Liver (tissue), 9 donors: ENCODE measurements around the gene IL1RN. TPM values are rescaled to one million over a fixed set of nuclear protein-coding genes. Genes with fewer than 3 reads are reported as not detected.

Experiments used
- DNase-seq: peaks from one replicate; pipeline ENCODE4 v3.0.0-alpha.2; 2017; ENCODE audit warnings: low spot score
- H3K27ac ChIP-seq, 2 donors: one replicate each; pipeline ENCODE4 v1.7.0; 2013; ENCODE audit warnings: inconsistent platforms in 2 of 2, low read length in 2 of 2, control low read depth in 1 of 2, low read depth in 1 of 2, mild to moderate bottlenecking in 1 of 2
- H3K27me3 ChIP-seq, 4 donors: one replicate each; pipeline versions ENCODE4 v1.6.1 to v1.7.0; 2013; ENCODE audit warnings: low read length in 3 of 4, inconsistent platforms in 1 of 4, mild to moderate bottlenecking in 1 of 4, moderate library complexity in 1 of 4; ENCODE audit not compliant: control insufficient read depth in 4 of 4, insufficient read depth in 4 of 4
- H3K36me3 ChIP-seq, 4 donors: one replicate each; pipeline versions ENCODE4 v1.6.1 to v1.7.0; 2013; ENCODE audit warnings: low read length in 3 of 4, mild to moderate bottlenecking in 3 of 4, low read depth in 1 of 4, moderate library complexity in 1 of 4; ENCODE audit not compliant: control insufficient read depth in 4 of 4, insufficient read depth in 3 of 4
- H3K4me1 ChIP-seq, 4 donors: one replicate each; pipeline versions ENCODE4 v1.6.1 to v1.7.0; 2013; ENCODE audit warnings: low read length in 3 of 4, mild to moderate bottlenecking in 3 of 4, moderate library complexity in 1 of 4; ENCODE audit not compliant: control insufficient read depth in 4 of 4, insufficient read depth in 4 of 4
- H3K4me3 ChIP-seq, 3 donors: one replicate each; pipeline versions ENCODE4 v1.6.1 to v1.7.0; 2013; ENCODE audit warnings: low read length in 3 of 3, control low read depth in 1 of 3, low read depth in 1 of 3, mild to moderate bottlenecking in 1 of 3
- H3K9ac ChIP-seq, 2 donors: one replicate each; pipeline ENCODE4 v1.7.0; 2013; ENCODE audit warnings: low read length in 2 of 2, mild to moderate bottlenecking in 2 of 2, moderate library complexity in 2 of 2, control low read depth in 1 of 2, low read depth in 1 of 2
- H3K9me3 ChIP-seq, 4 donors: one replicate each; pipeline versions ENCODE4 v1.6.1 to v1.7.0; 2013; ENCODE audit warnings: low read length in 3 of 4; ENCODE audit not compliant: control insufficient read depth in 4 of 4
- ATF3 ChIP-seq: IDR thresholded peaks from 2 replicates; pipeline ENCODE4 v1.6.1; 2016; ENCODE audit warnings: antibody characterized with exemption
- EGR1 ChIP-seq, 2 donors: IDR thresholded peaks; 2 replicates each; pipeline ENCODE4 v1.6.1; 2016 to 2018; ENCODE audit warnings: antibody characterized with exemption in 2 of 2, low read depth in 2 of 2
- FOXA1 ChIP-seq: IDR thresholded peaks from 2 replicates; pipeline ENCODE4 v1.6.1; 2016; ENCODE audit warnings: antibody characterized with exemption
- FOXA2 ChIP-seq: IDR thresholded peaks from 2 replicates; pipeline ENCODE4 v1.6.1; 2016; ENCODE audit warnings: antibody characterized with exemption
- GABPA ChIP-seq, 2 donors: IDR thresholded peaks in 1 of 2; conservative IDR thresholded peaks in 1 of 2; 2 replicates each; pipeline ENCODE4 v1.6.1; 2016; ENCODE audit warnings: antibody characterized with exemption in 2 of 2, mild to moderate bottlenecking in 1 of 2, moderate library complexity in 1 of 2
- HNF4A ChIP-seq, 2 donors: conservative IDR thresholded peaks; 2 replicates each; pipeline ENCODE4 v1.6.1; 2016; ENCODE audit warnings: antibody characterized with exemption in 2 of 2, mild to moderate bottlenecking in 2 of 2
- HNF4G ChIP-seq: IDR thresholded peaks from 2 replicates; pipeline ENCODE4 v1.6.1; 2016; ENCODE audit warnings: antibody characterized with exemption
- JUND ChIP-seq, 2 donors: IDR thresholded peaks; 2 replicates each; pipeline ENCODE4 v1.6.1; 2016; ENCODE audit warnings: antibody characterized with exemption in 2 of 2
- NR2F2 ChIP-seq: IDR thresholded peaks from 2 replicates; pipeline ENCODE4 v1.6.1; 2016; ENCODE audit warnings: antibody characterized with exemption
- RAD21 ChIP-seq, 2 donors: IDR thresholded peaks; 2 replicates each; pipeline ENCODE4 v1.6.1; 2016; ENCODE audit warnings: antibody characterized with exemption in 2 of 2, mild to moderate bottlenecking in 2 of 2
- RXRA ChIP-seq, 2 donors: IDR thresholded peaks; 2 replicates each; pipeline ENCODE4 v1.6.1; 2017 to 2018; ENCODE audit warnings: antibody characterized with exemption in 2 of 2, mild to moderate bottlenecking in 1 of 2
- SP1 ChIP-seq: IDR thresholded peaks from 2 replicates; pipeline ENCODE4 v1.6.1; 2018; ENCODE audit warnings: antibody characterized with exemption, mild to moderate bottlenecking
- TAF1 ChIP-seq: conservative IDR thresholded peaks from 2 replicates; pipeline ENCODE4 v1.6.1; 2016; ENCODE audit warnings: antibody characterized with exemption, mild to moderate bottlenecking
- YY1 ChIP-seq: IDR thresholded peaks from 2 replicates; pipeline ENCODE4 v1.6.1; 2016; ENCODE audit warnings: antibody characterized with exemption, mild to moderate bottlenecking
- WGBS: extraction: QIAGEN DNeasy Blood & Tissue Kit; methylation state at CpG from one replicate; pipeline ENCODE4 v1.1.7; 2013; 5-methylcytosine and 5-hydroxymethylcytosine counted together
- polyA plus RNA-seq, 2 donors: library from polyadenylated mRNA; stranded (reverse) in 1 of 2; unstranded in 1 of 2; fragments of 200-250 nt in 1 of 2; fragments of >200 nt in 1 of 2; fragmentation: Nextera tagmentation in 1 of 2; extraction: Ambion mirVana in 1 of 2; gene quantifications; one replicate each; pipeline versions ENCODE4 v1.2.1 to v1.2.3, GENCODE V29; 2013 to 2015
- total RNA-seq, 2 donors: library from RNA; depleted of rRNA; stranded (reverse); fragments of >200 nt; gene quantifications; one replicate each; pipeline ENCODE4 v1.2.3, GENCODE V29; 2014
- TF ChIP-seq, protein P1 (sequence below): IDR thresholded peaks from 2 replicates; pipeline ENCODE4 v1.6.1; 2016; ENCODE audit warnings: antibody characterized with exemption
- TF ChIP-seq, protein P2 (sequence below): IDR thresholded peaks from 2 replicates; pipeline ENCODE4 v1.6.1; 2016; ENCODE audit warnings: antibody characterized with exemption
- TF ChIP-seq, protein P3 (sequence below): IDR thresholded peaks from 2 replicates; pipeline ENCODE4 v1.6.1; 2016; ENCODE audit warnings: antibody characterized with exemption, mild to moderate bottlenecking
- donor health status: healthy.
- donor health status: healthy.
- donor health status: healthy.
- donor health status: healthy.
- donor health status: healthy.

Gene IL1RN
- total and polyA plus RNA-seq, 4 donors = 3.9 to 121 (median 25.8) TPM

GRCh38 chr2:113158884-113159553 lies 31.6 kb downstream of the IL1RN start:
- TF ChIP-seq TAF1 = no peak
- TF ChIP-seq RAD21 (IDR thresholded peaks at IDR 0.05) = no peak
- peak; percentile 46 for TF ChIP-seq YY1
- TF ChIP-seq HNF4G = no peak
- peak in 1 of 2 donors; percentile 54 for TF ChIP-seq HNF4A (conservative IDR thresholded peaks at IDR 0.05)
- TF ChIP-seq NR2F2 = no peak
- peak in 1 of 2 donors; percentile 10 for TF ChIP-seq JUND (IDR thresholded peaks at IDR 0.05)
- TF ChIP-seq, protein P1, sequence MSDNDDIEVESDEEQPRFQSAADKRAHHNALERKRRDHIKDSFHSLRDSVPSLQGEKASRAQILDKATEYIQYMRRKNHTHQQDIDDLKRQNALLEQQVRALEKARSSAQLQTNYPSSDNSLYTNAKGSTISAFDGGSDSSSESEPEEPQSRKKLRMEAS = peak; percentile 19
- TF ChIP-seq EGR1 (IDR thresholded peaks at IDR 0.05; ENCODE audit: low read depth in 2 of 2) = peak in 1 of 2 donors; percentile 3
- TF ChIP-seq RXRA (IDR thresholded peaks at IDR 0.05) = peak in 1 of 2 donors; percentile 57
- peak; percentile 29 for TF ChIP-seq SP1
- TF ChIP-seq FOXA2 = peak; percentile 66
- no peak for TF ChIP-seq ATF3
- TF ChIP-seq, protein P2, sequence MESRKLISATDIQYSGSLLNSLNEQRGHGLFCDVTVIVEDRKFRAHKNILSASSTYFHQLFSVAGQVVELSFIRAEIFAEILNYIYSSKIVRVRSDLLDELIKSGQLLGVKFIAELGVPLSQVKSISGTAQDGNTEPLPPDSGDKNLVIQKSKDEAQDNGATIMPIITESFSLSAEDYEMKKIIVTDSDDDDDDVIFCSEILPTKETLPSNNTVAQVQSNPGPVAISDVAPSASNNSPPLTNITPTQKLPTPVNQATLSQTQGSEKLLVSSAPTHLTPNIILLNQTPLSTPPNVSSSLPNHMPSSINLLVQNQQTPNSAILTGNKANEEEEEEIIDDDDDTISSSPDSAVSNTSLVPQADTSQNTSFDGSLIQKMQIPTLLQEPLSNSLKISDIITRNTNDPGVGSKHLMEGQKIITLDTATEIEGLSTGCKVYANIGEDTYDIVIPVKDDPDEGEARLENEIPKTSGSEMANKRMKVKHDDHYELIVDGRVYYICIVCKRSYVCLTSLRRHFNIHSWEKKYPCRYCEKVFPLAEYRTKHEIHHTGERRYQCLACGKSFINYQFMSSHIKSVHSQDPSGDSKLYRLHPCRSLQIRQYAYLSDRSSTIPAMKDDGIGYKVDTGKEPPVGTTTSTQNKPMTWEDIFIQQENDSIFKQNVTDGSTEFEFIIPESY = no peak
- peak; percentile 13 for TF ChIP-seq FOXA1
- TF ChIP-seq, protein P3, sequence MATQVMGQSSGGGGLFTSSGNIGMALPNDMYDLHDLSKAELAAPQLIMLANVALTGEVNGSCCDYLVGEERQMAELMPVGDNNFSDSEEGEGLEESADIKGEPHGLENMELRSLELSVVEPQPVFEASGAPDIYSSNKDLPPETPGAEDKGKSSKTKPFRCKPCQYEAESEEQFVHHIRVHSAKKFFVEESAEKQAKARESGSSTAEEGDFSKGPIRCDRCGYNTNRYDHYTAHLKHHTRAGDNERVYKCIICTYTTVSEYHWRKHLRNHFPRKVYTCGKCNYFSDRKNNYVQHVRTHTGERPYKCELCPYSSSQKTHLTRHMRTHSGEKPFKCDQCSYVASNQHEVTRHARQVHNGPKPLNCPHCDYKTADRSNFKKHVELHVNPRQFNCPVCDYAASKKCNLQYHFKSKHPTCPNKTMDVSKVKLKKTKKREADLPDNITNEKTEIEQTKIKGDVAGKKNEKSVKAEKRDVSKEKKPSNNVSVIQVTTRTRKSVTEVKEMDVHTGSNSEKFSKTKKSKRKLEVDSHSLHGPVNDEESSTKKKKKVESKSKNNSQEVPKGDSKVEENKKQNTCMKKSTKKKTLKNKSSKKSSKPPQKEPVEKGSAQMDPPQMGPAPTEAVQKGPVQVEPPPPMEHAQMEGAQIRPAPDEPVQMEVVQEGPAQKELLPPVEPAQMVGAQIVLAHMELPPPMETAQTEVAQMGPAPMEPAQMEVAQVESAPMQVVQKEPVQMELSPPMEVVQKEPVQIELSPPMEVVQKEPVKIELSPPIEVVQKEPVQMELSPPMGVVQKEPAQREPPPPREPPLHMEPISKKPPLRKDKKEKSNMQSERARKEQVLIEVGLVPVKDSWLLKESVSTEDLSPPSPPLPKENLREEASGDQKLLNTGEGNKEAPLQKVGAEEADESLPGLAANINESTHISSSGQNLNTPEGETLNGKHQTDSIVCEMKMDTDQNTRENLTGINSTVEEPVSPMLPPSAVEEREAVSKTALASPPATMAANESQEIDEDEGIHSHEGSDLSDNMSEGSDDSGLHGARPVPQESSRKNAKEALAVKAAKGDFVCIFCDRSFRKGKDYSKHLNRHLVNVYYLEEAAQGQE = peak; percentile 25
- Histone ChIP-seq H3K27me3 (no peaks in the 10 kb centered on the region), H3K36me3 (no peaks in the 10 kb centered on the region), H3K4me3 (peak overlapping the region; percentile 91 to 96 (median 95)), H3K27ac (peak overlapping the region; percentile 95 to 96), H3K9ac (peak overlapping the region; percentile 91 to 95), H3K9me3 (no peaks in the 10 kb centered on the region), H3K4me1 (peaks cover 5 to 45% (median 26%) of the 10 kb centered on the region in 4 donors)
- DNase-seq = no peak
- 51% methylated on average over 4 of the region's 4 CpGs for WGBS

DNA sequence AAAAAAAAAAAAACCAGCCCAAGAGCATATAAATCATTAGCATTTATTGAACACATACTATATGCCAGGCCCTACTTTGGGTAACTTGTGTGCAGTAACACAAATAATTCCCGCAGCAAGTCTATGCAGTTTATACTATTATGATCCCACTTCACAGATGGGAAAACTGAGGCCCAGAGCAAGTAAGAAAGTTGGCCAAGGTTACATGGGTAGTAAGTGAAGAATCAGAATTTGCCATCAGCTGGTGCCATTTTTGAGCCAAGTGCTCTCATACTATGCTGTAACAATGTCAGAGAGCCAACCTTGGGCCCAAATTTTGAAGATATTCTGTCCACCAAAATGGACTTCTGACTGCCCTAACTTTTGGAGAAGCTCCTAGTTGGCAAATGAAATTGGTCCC lies 32.9 kb downstream of the IL1RN start:
- WGBS = 100% methylated on average over 1 of the region's 1 CpG
- TF ChIP-seq NR2F2 = no peak
- TF ChIP-seq, protein P3 = no peak
- no peak for TF ChIP-seq SP1
- TF ChIP-seq EGR1 (IDR thresholded peaks at IDR 0.05; ENCODE audit: low read depth in 2 of 2) = no peak
- TF ChIP-seq HNF4A (conservative IDR thresholded peaks at IDR 0.05) = no peak
- TF ChIP-seq, protein P2 = no peak
- no peak for TF ChIP-seq RAD21 (IDR thresholded peaks at IDR 0.05)
- TF ChIP-seq TAF1 = no peak
- TF ChIP-seq YY1 = no peak
- TF ChIP-seq GABPA (IDR thresholded peaks at IDR 0.05 in 1 of 2, conservative IDR thresholded peaks at IDR 0.05 in 1 of 2) = no peak
- TF ChIP-seq FOXA2 = no peak
- no peak for TF ChIP-seq JUND (IDR thresholded peaks at IDR 0.05)
- TF ChIP-seq FOXA1 = no peak
- TF ChIP-seq RXRA (IDR thresholded peaks at IDR 0.05) = no peak
- TF ChIP-seq, protein P1 = no peak
- TF ChIP-seq ATF3 = no peak
- TF ChIP-seq HNF4G = no peak

More for the DNA sequence above, 32.9 kb downstream of the IL1RN start:
- Histone ChIP-seq H3K27me3 (no peaks in the 10 kb centered on the region), H3K27ac (peak overlapping the region in 1 of 2 donors; percentile 27), H3K36me3 (no peaks in the 10 kb centered on the region), H3K4me3 (no peak overlapping the region), H3K9me3 (no peaks in the 10 kb centered on the region), H3K4me1 (peaks cover 11 to 57% (median 38%) of the 10 kb centered on the region in 4 donors), H3K9ac (no peak overlapping the region)
- DNase-seq = no peak
